HEK293 (cell line): ENCODE measurements around the gene BLACAT1.

Experiments used
- CTCF ChIP-seq: fragments of 450-650 bp; formaldehyde crosslinking; IDR thresholded peaks from 2 replicates; pipeline ENCODE4 v1.5.1; 2016; ENCODE audit warnings: missing biosample characterization, missing genetic modification characterization
- GLI4 ChIP-seq: fragments of 450-650 bp; formaldehyde crosslinking; IDR thresholded peaks from 2 replicates; pipeline ENCODE4 v1.5.1; 2016; ENCODE audit warnings: missing biosample characterization, missing genetic modification characterization
- GLIS1 ChIP-seq: fragments of 450-650 bp; formaldehyde crosslinking; IDR thresholded peaks from 2 replicates; pipeline ENCODE4 v1.5.1; 2016; ENCODE audit warnings: missing biosample characterization, missing genetic modification characterization
- SP2 ChIP-seq: fragments of 450-650 bp; formaldehyde crosslinking; IDR thresholded peaks from 2 replicates; pipeline ENCODE4 v1.5.1; 2016; ENCODE audit warnings: missing biosample characterization, missing genetic modification characterization
- YY1 ChIP-seq: fragments of 450-650 bp; formaldehyde crosslinking; IDR thresholded peaks from 2 replicates; pipeline ENCODE4 v1.5.1; 2018; ENCODE audit warnings: missing biosample characterization, missing genetic modification characterization
- ZBTB7A ChIP-seq: fragments of 450-650 bp; formaldehyde crosslinking; IDR thresholded peaks from 2 replicates; pipeline ENCODE4 v1.5.1; 2016; ENCODE audit warnings: low read depth, missing biosample characterization, missing genetic modification characterization
- ZFHX2 ChIP-seq: fragments of 450-650 bp; formaldehyde crosslinking; conservative IDR thresholded peaks from 2 replicates; pipeline ENCODE4 v1.5.1; 2016; ENCODE audit warnings: missing biosample characterization, missing genetic modification characterization
- ZNF121 ChIP-seq: fragments of 450-650 bp; formaldehyde crosslinking; IDR thresholded peaks from 2 replicates; pipeline ENCODE4 v1.5.1; 2016; ENCODE audit warnings: missing biosample characterization, missing genetic modification characterization
- ZNF280D ChIP-seq: fragments of 450-650 bp; formaldehyde crosslinking; IDR thresholded peaks from 2 replicates; pipeline ENCODE4 v1.5.1; 2016; ENCODE audit warnings: missing biosample characterization, missing genetic modification characterization
- ZNF423 ChIP-seq: fragments of 450-650 bp; formaldehyde crosslinking; IDR thresholded peaks from 2 replicates; pipeline ENCODE4 v1.5.1; 2016; ENCODE audit warnings: missing biosample characterization, missing genetic modification characterization
- ZNF518A ChIP-seq: fragments of 450-650 bp; formaldehyde crosslinking; conservative IDR thresholded peaks from 2 replicates; pipeline ENCODE4 v1.5.1; 2016; ENCODE audit warnings: low read depth, missing biosample characterization, missing genetic modification characterization
- ZNF530 ChIP-seq: fragments of 450-650 bp; formaldehyde crosslinking; IDR thresholded peaks from 2 replicates; pipeline ENCODE4 v1.5.1; 2016; ENCODE audit warnings: low read depth, missing biosample characterization, missing genetic modification characterization
- ZNF654 ChIP-seq: fragments of 450-650 bp; formaldehyde crosslinking; IDR thresholded peaks from 2 replicates; pipeline ENCODE4 v1.5.1; 2016; ENCODE audit warnings: low read depth, missing biosample characterization, missing genetic modification characterization
- ZNF768 ChIP-seq: fragments of 450-650 bp; formaldehyde crosslinking; IDR thresholded peaks from 2 replicates; pipeline ENCODE4 v1.5.1; 2018; ENCODE audit warnings: missing biosample characterization, mild to moderate bottlenecking, missing genetic modification characterization

DNA sequence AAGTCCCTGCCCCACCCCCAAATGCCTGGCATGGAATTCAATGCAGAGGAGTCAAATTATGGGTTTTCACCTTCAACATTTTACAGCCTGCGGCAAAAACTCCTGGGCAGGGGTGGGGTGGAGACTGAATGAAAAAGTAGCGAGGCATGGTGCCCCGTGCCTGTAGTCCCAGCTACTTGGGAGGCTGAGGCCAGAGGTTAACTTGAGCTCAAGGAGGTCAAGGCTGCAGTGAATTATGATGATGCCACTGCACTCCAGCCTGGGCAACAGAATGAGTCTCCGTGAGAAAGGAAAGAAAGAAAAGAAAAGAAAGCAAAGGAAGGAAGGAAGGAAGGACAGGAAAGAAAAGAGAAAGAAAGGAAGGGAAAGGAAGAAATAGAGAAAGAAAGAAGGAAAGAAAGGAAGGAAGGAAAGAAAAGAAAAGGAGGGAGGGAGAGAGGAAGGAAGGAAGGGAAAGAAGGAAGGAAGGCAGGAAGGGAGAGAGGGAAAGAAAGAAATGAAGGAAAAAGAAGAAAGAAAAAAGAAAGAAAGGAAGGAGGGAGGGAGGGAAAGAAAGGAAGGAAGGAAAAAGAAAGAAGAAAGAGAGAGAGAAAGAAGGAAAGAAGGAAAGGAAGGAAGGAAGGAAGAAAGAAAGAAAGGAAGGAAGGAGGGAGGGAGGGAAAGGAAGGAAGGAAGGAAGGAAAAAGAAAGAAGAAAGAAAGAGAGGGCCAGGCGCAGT is 45.1 kb downstream of the BLACAT1 start:
- TF ChIP-seq GLI4 (tag by site-specific recombination), result no peak
- TF ChIP-seq GLIS1 (tag by site-specific recombination), result no peak
- TF ChIP-seq ZBTB7A (tag by site-specific recombination), result no peak
- TF ChIP-seq CTCF (tag by site-specific recombination), result no peak
- no peak for TF ChIP-seq ZNF121 (tag by site-specific recombination)
- no peak for TF ChIP-seq YY1 (tag by site-specific recombination)
- no peak for TF ChIP-seq ZNF518A
- TF ChIP-seq SP2 (tag by site-specific recombination), result no peak
- no peak for TF ChIP-seq ZNF654 (tag by site-specific recombination)
- no peak for TF ChIP-seq ZNF768
- TF ChIP-seq ZNF423, result no peak
- TF ChIP-seq ZFHX2 (tag by site-specific recombination), result no peak
- no peak for TF ChIP-seq ZNF280D
- TF ChIP-seq ZNF530 (tag by site-specific recombination), result no peak
